Activated naive CD8-positive, alpha-beta T cell treated with anti-CD3 and anti-CD28 coated beads for 36 hours (primary cell): ENCODE data around the gene DEFB126. TPM values are rescaled to one million over a fixed set of nuclear protein-coding genes. Genes with fewer than 3 reads are reported as not detected.

Experiments used
- DNase-seq: peaks from one replicate; pipeline ENCODE4 v3.0.0; 2021
- H3K27ac Mint-ChIP-seq: one replicate; pipeline ENCODE4 v1.8.0; 2022; ENCODE audit warnings: mild to moderate bottlenecking, moderate library complexity, mixed read lengths
- H3K27me3 Mint-ChIP-seq: one replicate; pipeline ENCODE4 v1.8.0; 2022; ENCODE audit warnings: mild to moderate bottlenecking, mixed read lengths
- H3K36me3 Mint-ChIP-seq: one replicate; pipeline ENCODE4 v1.8.0; 2021; ENCODE audit warnings: mild to moderate bottlenecking, mixed read lengths
- H3K4me1 Mint-ChIP-seq: one replicate; pipeline ENCODE4 v1.8.0; 2021; ENCODE audit warnings: mixed read lengths
- H3K4me3 Mint-ChIP-seq: one replicate; pipeline ENCODE4 v1.8.0; 2022; ENCODE audit warnings: mild to moderate bottlenecking, moderate library complexity, mixed read lengths
- H3K9me3 Mint-ChIP-seq: one replicate; pipeline ENCODE4 v1.8.0; 2022; ENCODE audit warnings: mixed read lengths
- total RNA-seq, 2 experiments: library from RNA; stranded (reverse); gene quantifications; one replicate each; pipeline ENCODE4 v1.2.3, GENCODE V29; 2021

Gene DEFB126
- total RNA-seq, 2 experiments from 2014 or later: not detected

- H3K4me3 Mint-ChIP-seq: no peak overlapping the region
- H3K27me3 Mint-ChIP-seq: peaks cover 67% of the 10 kb centered on the region
- peaks cover 6% of the 10 kb centered on the region for H3K36me3 Mint-ChIP-seq
- H3K9me3 Mint-ChIP-seq: peaks cover 20% of the 10 kb centered on the region
- peaks cover 9% of the 10 kb centered on the region for H3K4me1 Mint-ChIP-seq
- no peak for DNase-seq
- H3K27ac Mint-ChIP-seq: no peak overlapping the region
These were observed 45.3 kb downstream of the DEFB126 start for GRCh38 chr20:187733-188132.

DNA sequence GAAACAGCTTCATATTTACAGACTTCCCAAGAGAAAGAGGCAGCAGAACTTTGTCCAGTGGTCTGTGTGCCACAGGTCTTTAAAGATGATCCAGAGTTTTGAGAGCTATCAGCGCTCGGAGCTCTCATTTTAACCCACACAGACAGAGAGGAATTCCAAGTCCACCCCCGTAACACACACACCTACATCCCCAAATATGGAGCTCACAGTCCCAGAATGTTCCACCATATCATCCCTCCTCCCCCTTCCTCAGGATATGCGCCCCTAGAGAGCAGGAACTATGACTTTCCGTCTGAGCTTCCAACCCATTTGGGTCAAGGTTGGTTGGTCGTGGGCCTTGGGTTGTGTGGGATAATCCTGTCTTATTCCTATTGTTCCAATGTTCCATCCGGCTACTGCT lies 47.2 kb downstream of the DEFB126 start, which contains the start of gene DEFB128:
TSS of gene DEFB128 (minus strand) at position 101 of the 400 bp plus-strand sequence. CDS start at position 13, 88 bp downstream.
- Mint-ChIP-seq H3K4me1 (peaks cover 3% of the 10 kb centered on the region), H3K27me3 (peaks cover 50% of the 10 kb centered on the region), H3K9me3 (peaks cover 12% of the 10 kb centered on the region), H3K27ac (no peak within 1 kb of the TSS), H3K36me3 (peaks cover 2% of the 10 kb centered on the region), H3K4me3 (no peak within 1 kb of the TSS)
- no peak for DNase-seq

Other genes starting within 250 kb of the DEFB126 start
- gene DEFB125, start 54.9 kb upstream of the DEFB126 start, total RNA-seq: not detected
- gene DEFB127, start 14.9 kb downstream of the DEFB126 start, total RNA-seq: not detected
- not detected for gene DEFB128, start 47.1 kb downstream of the DEFB126 start, total RNA-seq
- gene DEFB129, start 84.7 kb downstream of the DEFB126 start, total RNA-seq: not detected
- gene DEFB132, start 115.1 kb downstream of the DEFB126 start, total RNA-seq: not detected
- 1 to 10 TPM; 7.5 to 7.8 TPM for gene C20orf96, start 148.2 kb downstream of the DEFB126 start, total RNA-seq
- gene ZCCHC3, start 155.0 kb downstream of the DEFB126 start, total RNA-seq: 10 to 100 TPM; 23.3 to 24.5 TPM
- gene SOX12, start 183.0 kb downstream of the DEFB126 start, total RNA-seq: 10 to 100 TPM; 13.1 to 13.3 TPM
- gene NRSN2, start 204.5 kb downstream of the DEFB126 start, total RNA-seq: 10 to 100 TPM; 11.2 to 12.6 TPM
- gene TRIB3, start 238.2 kb downstream of the DEFB126 start, total RNA-seq: 10 to 100 TPM; 57.8 to 58.0 TPM